SK-N-MC (cell line): ENCODE results near the gene AMZ1.
"Not testable (repeated sequence)": the region's sequence is repeated elsewhere in the genome, so short reads cannot be mapped to it uniquely, and the experiment has no call there.

ENCODE experiments used
- EZH2 ChIP-seq: fragments of 200-600 bp; sonication (generic); IDR thresholded peaks from one replicate; pipeline ENCODE4 v1.6.1; 2017; ENCODE audit warnings: antibody characterized with exemption
- FOXP2 ChIP-seq: optimal IDR thresholded peaks from 2 replicates; pipeline ENCODE3; 2011; ENCODE audit warnings: mild to moderate bottlenecking, moderate library complexity; ENCODE audit not compliant: insufficient read depth; ENCODE audit errors: extremely low read length, control extremely low read depth
- POLR2AphosphoS5 ChIP-seq: IDR thresholded peaks from 2 replicates; pipeline ENCODE4 v1.6.1; 2012; ENCODE audit warnings: mild to moderate bottlenecking, low read depth, low read length, borderline replicate concordance

- not testable (repeated sequence) for TF ChIP-seq POLR2AphosphoS5, EZH2, FOXP2
Measured at GRCh38 chr7:2724036-2724435, 36.0 kb downstream of the AMZ1 start.
